HG02938 (cell line): ENCODE results near the gene HOXA1.

Source experiments
- ATAC-seq: cut with Tn5 transposase; IDR thresholded peaks from one replicate; pipeline ENCODE4 v1.9.1; 2021; ENCODE audit warnings: mild to moderate bottlenecking, moderate library complexity; ENCODE audit not compliant: unreplicated experiment

The HOXA1 gene

DNA sequence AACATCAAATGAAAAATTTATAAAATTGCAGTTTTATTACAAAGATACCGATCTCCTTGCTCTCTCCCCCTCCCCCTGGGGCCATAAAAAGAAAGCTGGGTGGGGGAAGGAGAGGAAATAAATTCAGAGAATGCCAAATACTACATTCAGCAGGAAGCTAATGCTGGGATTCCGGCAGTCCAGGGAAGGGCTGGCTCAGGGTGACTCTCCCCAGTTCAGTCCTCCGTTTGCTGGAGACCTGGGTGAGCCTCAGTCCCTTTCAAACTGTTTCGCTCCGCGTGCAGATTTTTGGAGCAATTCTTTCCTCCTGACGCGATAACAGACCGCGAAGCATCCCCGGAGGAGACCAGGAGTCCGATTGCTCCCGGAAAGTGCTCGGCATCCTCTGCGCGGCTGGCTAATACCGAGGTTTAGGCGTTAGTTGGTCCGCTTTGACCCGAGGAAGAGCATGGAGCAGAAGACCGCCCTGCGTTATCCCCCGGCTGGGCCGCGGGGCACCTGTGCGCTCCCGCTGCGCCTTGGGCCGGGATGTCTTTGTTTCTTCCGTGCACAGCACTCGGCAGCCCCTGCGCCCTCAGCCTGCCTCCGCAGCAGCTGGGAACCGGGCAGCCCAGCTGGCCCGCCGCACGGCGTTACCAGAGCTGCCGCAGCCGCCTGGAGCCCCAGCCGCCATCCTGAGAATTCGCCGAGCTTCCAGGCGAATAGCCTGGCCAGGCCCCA, 10.5 kb upstream of the HOXA1 start:
- ATAC-seq: no peak

DNA sequence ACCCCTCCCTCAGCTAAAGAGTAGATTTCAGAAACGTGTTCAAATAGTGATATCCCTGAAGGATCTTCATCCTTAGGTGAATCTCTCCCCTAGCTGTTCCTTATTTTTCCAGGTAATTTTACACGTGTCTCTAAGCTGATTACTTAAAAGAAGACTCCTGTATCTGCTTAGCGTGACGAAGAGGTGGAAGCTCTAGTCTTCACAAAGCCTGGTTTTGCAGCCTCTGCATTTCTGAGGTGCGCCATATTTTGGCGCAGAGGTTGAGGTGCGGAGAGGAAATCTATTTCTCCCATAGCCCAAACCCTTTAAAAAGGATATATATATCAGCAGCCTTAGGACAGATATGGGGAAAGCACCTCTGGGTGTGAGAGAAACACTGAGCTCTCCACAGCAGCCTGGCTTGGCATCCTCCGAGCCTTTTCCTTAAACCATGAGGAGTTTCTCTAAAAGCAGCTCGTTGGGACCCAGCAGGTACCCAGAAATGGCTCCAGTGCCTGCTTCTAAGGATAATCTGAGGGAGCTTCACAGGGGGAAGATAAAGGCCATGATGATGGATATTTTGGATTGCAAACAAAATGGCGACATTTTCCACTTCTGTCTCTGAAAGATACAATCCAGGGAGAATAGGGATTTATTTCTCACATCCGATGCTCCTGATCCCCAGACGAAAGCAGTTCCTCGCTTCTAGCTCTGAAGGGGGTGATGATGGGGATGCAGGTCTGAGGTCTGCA, 9.7 kb upstream of the HOXA1 start:
- no peak for ATAC-seq

DNA sequence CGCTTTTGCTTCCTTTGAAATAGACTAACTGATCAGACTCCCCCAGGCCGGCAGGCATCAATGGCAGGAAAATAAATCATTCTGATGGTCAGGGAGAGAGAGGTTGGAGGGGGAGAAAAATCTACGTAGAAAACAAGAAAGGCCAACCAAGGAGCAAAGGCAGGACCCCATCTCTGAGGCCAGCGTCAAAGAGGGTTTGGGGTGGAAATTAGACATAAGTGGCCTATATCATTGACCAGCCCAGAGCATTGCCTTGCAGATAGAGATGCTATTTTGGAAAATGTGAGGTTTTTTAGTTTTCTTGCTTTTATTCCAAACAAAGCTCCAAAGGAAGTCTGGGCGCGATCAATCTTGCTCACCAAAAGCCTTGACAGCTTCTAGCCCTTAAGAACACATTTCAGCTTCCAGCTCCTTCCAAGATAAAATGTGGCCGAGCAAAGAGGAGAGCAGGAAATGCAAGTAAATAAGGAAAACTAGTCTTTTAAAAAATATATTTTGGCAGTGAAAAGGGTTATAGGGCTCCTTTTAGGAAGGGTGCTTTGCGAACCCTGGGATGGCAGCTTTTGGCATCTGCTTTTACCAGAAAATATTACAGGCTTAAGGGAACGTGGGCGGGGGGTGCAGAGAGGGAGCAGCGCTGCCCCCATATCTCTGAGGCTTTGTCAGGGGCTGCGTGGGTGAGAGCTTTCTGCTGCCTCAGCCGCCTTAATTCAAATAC, 8.7 kb upstream of the HOXA1 start:
- no peak for ATAC-seq

DNA sequence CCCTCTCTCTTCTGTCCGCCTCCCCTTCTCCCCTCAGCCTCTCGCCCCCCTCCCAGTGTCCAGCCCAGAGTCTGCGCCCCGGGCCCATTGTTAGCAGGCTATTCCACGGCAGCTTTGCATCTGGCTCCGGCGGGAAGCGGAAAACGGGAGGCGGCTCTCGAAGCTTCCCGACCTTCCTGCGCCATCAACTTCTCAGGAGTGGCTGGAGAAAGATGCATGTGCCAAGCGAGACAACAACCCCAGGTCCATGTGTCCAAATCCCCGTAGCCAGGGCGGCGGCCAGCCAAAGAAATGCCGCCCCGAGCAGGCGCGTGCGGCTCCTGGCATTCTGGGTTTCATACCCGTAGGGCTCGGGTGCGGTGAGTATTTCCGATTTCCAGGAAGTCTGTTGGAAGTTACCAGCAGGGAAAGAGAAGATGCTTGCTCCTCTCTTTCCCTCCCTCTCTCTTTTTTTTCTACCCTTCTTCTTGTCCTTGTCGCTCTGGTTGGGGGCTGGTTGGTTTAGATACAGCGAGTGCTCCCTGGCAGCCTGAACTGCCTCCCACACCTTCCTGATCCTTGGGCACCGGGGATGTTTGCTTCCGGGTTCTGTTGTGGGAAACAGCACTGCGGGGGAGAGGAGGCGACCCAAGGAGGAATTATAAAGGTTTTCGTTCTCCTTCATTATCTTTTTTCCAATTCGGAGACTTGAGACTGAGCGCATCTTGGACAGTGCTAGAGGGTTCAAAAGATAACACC, 7.9 kb upstream of the HOXA1 start:
- no peak for ATAC-seq

DNA sequence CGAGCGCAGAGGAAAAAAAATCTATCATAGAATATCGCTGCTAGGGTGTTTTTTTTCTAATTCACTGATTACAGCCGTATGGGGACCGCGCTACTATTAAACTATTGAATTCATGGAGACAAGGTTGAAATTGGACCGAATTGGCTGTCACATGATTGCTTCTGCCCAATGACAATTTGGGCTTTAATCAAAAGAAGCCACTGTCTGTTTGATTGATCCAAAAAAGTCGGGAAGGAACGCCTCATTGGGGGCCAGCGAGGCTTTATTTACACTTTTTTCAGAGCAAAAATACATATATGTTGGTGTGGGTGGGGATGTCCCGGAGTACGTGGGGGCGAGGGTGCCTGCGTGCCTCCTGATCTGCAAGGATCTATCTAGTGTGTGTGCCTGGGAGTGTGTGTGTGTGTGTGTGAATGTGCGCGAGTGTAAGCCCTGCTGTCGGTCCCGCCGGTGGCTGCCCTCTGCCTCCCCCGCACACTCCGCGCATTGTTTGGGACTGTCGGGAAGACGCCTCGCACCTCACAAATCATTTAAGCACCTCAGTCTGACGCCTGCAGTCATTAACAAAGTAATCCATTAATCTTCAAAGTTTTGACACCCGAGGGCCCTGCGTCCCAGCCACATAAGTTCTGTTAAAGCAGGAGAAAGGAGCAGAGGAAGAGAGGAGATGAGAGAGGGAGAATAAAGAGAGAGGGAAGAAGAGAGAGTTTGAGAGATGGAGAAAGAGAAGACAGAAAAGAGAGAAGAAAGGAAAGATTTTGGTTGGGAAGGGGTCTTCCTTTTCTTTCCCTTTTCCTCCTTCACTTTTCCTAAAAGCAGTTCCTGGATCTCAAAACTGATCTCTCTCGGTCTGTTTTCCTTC, 7.0 kb upstream of the HOXA1 start, which contains the start of gene HOXA2:
TSS of gene HOXA2 (minus strand) at position 103 of the 862 bp plus-strand sequence. CDS start 183 bp downstream, outside the sequence.
- ATAC-seq: no peak

DNA sequence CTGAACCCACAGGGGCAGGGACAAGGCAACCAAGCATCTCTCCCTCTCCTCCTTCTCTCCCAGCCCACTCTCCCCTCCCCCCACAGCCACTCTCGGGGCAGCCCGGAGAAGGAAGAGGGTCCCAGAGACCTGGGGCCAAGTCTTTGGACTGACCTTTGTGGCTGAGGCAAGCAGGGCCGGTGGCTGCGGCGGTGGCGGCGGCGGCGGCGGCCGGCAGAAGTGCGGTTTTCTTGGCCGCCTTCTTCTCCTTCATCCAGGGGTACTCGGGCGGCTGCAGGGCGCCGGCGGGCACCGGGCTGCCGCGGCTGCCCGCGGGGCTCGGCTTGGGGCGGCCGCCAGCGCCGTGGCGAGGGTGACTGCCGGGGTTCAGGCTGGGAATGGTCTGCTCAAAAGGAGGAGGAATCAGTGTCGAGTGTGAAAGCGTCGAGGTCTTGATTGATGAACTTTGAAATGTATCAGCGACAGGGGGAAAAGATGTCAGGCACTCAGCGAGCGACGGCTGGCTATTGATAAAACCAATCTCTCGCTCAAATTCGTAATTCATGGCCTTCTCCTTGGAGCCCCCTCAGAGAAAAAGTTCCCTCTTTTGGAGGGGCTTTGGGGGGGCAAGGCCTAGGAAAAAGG, 6.3 kb upstream of the HOXA1 start:
- no peak for ATAC-seq

DNA sequence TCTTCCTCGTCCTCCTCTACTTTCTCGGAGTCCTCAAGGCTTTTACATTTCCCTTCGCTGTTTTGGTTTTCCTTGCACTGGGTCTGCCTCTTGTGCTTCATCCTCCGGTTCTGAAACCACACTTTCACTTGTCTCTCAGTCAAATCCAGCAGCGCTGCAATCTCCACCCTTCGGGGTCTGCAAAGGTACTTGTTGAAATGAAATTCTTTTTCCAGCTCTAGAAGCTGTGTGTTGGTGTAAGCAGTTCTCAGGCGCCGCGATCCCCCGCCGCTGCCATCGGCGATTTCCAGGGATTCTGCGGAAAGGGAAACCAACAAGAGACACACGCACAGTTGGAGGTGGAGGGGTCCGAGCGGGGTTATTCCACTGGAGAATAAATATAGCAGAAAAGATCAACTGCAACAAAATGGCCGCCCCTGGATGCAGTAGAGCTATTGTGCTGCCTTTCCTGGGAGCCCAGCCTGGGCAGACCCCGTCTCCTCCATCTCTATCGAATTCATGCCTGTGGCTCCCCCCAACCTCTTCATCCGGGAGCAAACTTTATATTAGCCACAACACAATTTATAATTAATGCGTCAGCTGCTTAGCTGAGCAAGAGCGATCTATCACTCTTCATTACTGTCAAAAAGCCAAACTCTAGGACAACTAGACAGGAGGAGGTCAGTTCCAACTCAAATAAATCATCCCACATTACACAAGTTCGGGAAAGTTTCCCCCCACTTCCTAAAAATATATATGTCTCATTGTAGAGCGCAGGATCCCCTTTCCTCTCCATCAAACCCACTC, 5.6 kb upstream of the HOXA1 start:
- no peak for ATAC-seq

DNA sequence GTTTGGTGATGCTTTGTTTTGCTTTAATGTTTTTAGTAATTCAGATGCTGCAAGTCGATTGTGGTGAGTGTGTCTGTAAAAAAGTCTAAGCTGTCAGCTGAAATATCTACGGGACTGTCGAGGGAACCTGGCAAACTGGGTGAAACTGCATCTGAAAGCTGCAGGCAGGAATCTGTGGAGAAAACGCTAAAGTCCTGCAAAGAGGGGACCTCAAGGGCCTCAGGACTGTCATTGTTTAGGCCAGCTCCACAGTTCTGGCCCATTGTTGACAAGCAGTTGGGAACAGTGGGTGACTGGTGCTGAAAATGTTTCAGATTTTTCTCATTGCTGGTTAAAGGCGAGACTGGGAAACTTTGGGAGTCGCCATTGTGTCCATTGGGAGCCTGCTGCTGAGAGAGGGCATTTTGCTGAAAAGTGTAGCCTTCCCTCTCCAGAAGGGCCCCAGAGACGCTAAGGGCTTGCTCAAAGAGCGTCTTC, 4.9 kb upstream of the HOXA1 start:
- ATAC-seq: no peak

DNA sequence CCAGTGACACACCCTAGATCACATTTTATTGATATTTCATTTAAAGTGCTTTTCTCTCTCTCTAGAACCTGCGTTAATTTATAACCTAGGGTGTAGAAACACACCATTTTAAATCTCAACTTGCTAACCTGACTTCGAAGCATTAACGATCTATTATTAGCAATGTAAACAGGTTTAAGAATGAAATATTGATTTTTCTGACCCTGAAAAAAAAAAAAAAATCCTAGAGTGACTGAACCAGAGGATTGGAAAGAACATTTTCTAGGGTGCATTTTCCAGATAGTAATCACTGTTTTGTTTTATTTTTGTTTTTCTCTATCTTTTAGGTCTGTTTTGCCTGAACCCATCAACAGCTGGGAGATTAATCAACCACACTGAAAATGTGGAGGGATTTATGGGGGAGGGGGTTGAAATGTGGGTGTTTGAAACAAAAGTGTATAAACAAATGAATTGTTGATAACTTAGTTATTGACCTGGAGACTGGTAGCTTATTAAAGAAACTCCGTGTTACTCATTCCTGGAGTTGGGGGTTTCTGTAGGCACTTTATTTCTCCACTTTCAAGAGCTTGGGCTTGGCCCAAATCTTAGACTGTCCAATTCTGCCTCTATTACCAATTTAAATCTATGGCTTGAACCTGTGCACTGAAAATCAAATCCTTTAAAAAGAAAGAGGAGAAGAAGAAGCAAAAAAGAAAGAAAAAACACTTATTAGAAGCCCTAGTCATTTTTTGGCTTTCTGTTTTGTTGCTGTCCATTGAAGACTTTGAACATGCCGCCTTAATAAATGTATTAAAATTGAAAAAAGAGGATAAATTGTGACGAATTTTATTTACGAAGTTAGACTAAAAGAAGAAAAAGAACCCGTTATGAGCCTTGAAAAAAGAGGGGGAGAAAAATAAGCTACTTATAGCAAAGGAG, 3.9 kb upstream of the HOXA1 start:
- ATAC-seq: no peak

DNA sequence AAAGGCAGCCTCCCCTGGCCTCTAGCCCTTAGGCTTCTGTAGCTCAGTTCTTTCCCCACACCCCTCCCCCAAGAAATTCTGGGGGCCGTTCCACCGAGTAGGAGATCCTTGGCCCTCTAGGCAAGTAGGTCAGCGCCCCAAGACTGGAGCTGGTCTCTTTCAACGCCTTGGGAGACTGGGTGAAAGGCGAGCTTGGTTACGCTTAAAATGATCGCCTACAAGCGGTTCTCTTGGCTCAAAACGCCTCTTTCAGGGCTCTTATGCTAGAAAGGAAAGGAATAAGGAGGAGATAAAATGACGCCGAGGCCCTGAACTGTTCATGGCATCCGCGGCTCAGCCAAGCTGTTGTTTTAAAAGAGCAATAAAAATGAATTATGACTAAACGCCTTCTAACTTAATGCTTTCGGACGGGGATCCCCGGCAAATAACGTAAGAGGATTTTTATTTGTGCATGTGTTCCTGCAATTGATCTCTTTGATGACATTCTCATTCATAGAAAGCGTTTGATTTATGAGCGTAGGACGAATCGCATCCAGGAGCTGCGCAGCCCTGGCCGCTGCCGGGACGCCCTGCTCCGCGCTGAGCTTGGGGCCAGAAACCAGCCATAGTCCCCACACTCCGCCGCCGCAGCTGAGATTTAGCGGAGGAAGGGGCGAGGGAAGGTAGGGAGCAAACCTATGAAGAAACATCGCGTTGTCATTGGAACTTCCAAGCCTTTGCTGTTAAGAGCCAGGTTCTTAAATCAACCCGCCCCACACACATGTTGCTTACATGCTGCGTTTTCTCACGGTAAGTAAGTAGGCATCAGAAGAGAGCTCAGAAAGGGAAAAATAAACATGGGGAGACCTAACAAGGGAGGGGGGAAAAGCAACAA, 3.0 kb upstream of the HOXA1 start:
- no peak for ATAC-seq

DNA sequence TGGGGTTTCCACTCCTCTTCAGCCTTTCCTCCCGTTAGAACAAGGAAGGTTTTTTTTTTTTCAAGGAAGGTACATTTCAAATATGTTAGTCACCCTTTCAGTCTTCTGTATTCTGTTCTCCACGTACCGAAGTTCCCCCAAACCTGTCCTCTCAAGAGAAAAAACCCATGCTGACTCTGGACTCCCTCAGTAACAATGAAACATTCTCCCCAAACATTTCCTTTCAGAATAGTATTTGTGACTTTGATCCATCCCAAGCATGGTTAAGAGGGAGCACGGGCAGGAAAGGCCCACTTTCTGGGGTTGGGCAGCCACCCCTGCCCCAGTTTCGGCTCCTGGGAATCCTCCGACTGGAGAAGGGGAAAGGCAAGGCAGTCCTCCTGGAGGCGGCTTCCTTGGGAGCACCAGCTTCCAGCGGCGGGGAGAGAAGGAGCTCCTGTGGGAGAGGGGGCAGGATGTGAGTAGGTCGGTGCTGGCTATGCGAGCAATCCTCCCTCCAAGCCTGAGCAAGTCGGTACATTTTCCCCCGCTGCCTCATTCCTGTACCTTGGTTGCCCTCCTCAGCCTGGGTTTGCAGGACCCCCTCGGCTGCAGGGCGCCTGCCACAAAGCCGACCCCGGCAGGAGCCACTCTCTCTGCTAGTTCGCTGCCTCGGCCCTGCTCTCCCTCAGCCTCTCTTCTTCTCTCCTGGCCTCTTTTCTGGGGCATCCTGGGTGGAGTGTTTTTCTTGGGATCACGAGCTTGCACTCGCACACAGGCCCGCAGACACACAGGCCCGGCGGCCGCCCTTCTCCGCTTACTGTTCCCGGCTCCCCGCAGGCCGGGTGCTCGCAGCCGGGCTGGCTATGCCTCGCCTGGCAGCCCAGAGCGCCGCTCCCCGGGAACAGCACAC, 2.1 kb upstream of the HOXA1 start:
- ATAC-seq: no peak

DNA sequence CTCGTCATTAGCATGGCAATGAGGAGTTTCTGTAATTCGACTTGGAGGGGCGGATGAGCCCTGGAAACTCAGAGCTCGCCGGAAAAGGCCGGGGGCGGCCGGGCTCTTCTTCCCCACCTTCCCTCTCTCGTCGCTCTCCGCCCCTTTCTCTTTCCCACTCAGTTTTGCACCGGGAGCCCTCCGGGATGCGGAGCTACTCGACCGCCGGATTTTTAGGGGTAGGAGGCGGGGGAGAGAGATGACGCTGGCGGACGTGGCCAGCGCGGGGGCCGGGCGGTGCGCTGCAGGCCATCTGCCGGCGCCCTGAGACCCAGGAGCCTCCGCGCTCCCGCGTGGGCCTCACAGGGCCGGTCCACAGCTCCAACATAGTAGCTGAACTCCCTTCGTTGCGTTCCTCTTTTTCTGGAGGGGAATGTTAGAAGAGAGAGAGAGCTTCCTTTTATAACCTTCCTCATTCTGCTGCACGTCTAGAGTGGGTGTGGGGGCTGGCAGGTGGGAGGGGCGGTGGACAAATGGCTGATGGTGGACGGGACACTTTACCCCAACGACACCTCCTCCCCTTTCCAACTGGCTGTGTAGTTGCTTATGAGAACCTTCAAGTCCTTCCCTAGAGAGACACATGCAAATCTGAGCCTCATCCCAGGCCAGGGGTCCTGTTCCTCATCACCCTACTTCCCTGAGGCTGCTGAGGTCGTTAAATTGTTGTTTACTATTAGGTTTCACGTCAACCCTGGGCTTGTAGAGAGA, 1.1 kb upstream of the HOXA1 start:
- no peak for ATAC-seq

DNA sequence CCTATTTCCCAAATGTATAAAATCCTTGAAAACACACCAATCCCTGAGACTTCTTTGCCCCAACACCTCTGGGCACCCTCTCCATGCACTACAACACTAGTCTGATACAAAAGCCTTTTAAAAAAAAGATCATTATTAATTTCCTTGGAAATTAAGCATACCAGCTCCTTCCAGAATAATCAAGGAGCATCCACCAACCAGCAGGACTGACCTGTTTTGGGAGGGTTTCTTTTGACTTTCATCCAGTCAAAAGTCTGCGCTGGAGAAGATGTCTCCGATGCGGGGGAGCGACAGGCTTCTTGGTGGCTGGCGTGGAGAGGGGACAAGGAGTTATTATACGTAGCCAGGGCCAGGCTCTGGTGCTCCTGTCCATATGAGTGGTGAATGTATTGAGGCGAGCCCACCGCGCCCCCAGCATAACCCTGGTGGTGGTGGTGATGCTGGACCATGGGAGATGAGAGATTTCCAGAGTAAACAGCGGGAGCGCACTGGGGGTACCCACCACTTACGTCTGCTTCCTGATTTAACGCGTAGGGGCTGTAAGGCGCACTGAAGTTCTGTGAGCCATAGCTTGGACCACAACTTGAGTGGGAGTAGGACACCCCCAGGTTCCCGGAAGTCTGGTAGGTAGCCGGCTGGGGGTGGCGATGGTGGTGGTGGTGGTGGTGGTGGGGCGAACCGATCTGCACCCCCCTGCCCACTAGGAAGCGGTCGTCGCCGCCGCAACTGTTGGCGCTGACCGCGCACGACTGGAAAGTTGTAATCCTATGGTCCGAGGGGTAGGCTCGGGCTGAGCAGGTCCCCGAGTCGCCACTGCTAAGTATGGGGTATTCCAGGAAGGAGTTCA, 527 bp downstream of the HOXA1 start:
- ATAC-seq: peak; percentile 4
